Measurements from ENCODE around the gene SYK. TPM values are rescaled to one million over a fixed set of nuclear protein-coding genes. Genes with fewer than 3 reads are reported as not detected.
"Not testable (repeated sequence)": the region's sequence is repeated elsewhere in the genome, so short reads cannot be mapped to it uniquely, and the experiment has no call there.

SYK gene
- total and polyA plus RNA-seq, 4 donors = 2.1 to 31.5 (median 13.3) TPM

GRCh38 chr9:90773617-90774016, 28.0 kb upstream of the SYK start:
- WGBS, 2 donors = 88 to 95% methylated on average over 1 of the region's 1 CpG
- Histone ChIP-seq H3K4me1 (ENCODE audit: control insufficient read depth in 1 of 2, insufficient read depth in 2 of 2, low read length in 2 of 2) (no peaks in the 10 kb centered on the region), H3K27me3 (ENCODE audit: control insufficient read depth in 1 of 2, insufficient read depth in 2 of 2, low read length in 1 of 2) (no peaks in the 10 kb centered on the region), H3K36me3 (ENCODE audit: control insufficient read depth in 1 of 2, insufficient read depth in 2 of 2, low read length in 1 of 2) (no peaks in the 10 kb centered on the region), H3K4me3 (ENCODE audit: low read length in 2 of 2) (no peak overlapping the region), H3K27ac (ENCODE audit: low read depth in 1 of 2, low read length in 2 of 2) (no peak overlapping the region), H3K9me3 (ENCODE audit: control insufficient read depth, low read length) (no peaks in the 10 kb centered on the region)
- intact Hi-C loops (cut with DNase I) = no loop called here
- no peak for ATAC-seq (ENCODE audit: low FRiP score)
- no peak for DNase-seq

- Histone ChIP-seq H3K4me3 (ENCODE audit: low read length in 2 of 2) (no peak overlapping the region), H3K4me1 (ENCODE audit: control insufficient read depth in 1 of 2, insufficient read depth in 2 of 2, low read length in 2 of 2) (no peaks in the 10 kb centered on the region), H3K36me3 (ENCODE audit: control insufficient read depth in 1 of 2, insufficient read depth in 2 of 2, low read length in 1 of 2) (no peaks in the 10 kb centered on the region), H3K9me3 (ENCODE audit: control insufficient read depth, low read length) (no peaks in the 10 kb centered on the region), H3K27me3 (ENCODE audit: control insufficient read depth in 1 of 2, insufficient read depth in 2 of 2, low read length in 1 of 2) (no peaks in the 10 kb centered on the region), H3K27ac (ENCODE audit: low read depth in 1 of 2, low read length in 2 of 2) (no peak overlapping the region)
- DNase-seq (no peak), ATAC-seq (ENCODE audit: low FRiP score) (no peak)
- intact Hi-C loops (cut with DNase I) = no loop called here
- 89 to 90% methylated on average over 3 of the region's 3 CpGs for WGBS, 2 donors
These were observed 27.5 kb upstream of the SYK start for GRCh38 chr9:90774071-90774470.

- Histone ChIP-seq H3K36me3 (ENCODE audit: control insufficient read depth in 1 of 2, insufficient read depth in 2 of 2, low read length in 1 of 2) (no peaks in the 10 kb centered on the region), H3K27me3 (ENCODE audit: control insufficient read depth in 1 of 2, insufficient read depth in 2 of 2, low read length in 1 of 2) (no peaks in the 10 kb centered on the region), H3K9me3 (ENCODE audit: control insufficient read depth, low read length) (no peaks in the 10 kb centered on the region), H3K4me3 (ENCODE audit: low read length in 2 of 2) (no peak overlapping the region), H3K4me1 (ENCODE audit: control insufficient read depth in 1 of 2, insufficient read depth in 2 of 2, low read length in 2 of 2) (no peaks in the 10 kb centered on the region), H3K27ac (ENCODE audit: low read depth in 1 of 2, low read length in 2 of 2) (no peak overlapping the region)
- intact Hi-C loops (cut with DNase I) = no loop called here
- 78 to 86% methylated on average over 3 of the region's 3 CpGs for WGBS, 2 donors
- no peak for DNase-seq
- no peak for ATAC-seq (ENCODE audit: low FRiP score)
These were observed 26.9 kb upstream of the SYK start for GRCh38 chr9:90774682-90775081.

GRCh38 chr9:90775657-90776056, 26.0 kb upstream of the SYK start:
- no peaks in the 10 kb centered on the region for H3K4me1 ChIP-seq (ENCODE audit: control insufficient read depth in 1 of 2, insufficient read depth in 2 of 2, low read length in 2 of 2)
- no peak overlapping the region for H3K27ac ChIP-seq (ENCODE audit: low read depth in 1 of 2, low read length in 2 of 2)
- DNase-seq (no peak), ATAC-seq (ENCODE audit: low FRiP score) (no peak)
- intact Hi-C loops (cut with DNase I) = no loop called here
- WGBS, 2 donors = 48% methylated on average over 3 of the region's 3 CpGs
- H3K36me3 ChIP-seq (ENCODE audit: control insufficient read depth in 1 of 2, insufficient read depth in 2 of 2, low read length in 1 of 2) = no peaks in the 10 kb centered on the region
- no peaks in the 10 kb centered on the region for H3K27me3 ChIP-seq (ENCODE audit: control insufficient read depth in 1 of 2, insufficient read depth in 2 of 2, low read length in 1 of 2)
- no peaks in the 10 kb centered on the region for H3K9me3 ChIP-seq (ENCODE audit: control insufficient read depth, low read length)
- H3K4me3 ChIP-seq (ENCODE audit: low read length in 2 of 2) = no peak overlapping the region

- Histone ChIP-seq H3K4me3 (ENCODE audit: low read length in 2 of 2) (no peak overlapping the region), H3K27ac (ENCODE audit: low read depth in 1 of 2, low read length in 2 of 2) (no peak overlapping the region), H3K27me3 (ENCODE audit: control insufficient read depth in 1 of 2, insufficient read depth in 2 of 2, low read length in 1 of 2) (no peaks in the 10 kb centered on the region), H3K9me3 (ENCODE audit: control insufficient read depth, low read length) (no peaks in the 10 kb centered on the region), H3K4me1 (ENCODE audit: control insufficient read depth in 1 of 2, insufficient read depth in 2 of 2, low read length in 2 of 2) (no peaks in the 10 kb centered on the region), H3K36me3 (ENCODE audit: control insufficient read depth in 1 of 2, insufficient read depth in 2 of 2, low read length in 1 of 2) (no peaks in the 10 kb centered on the region)
- 87 to 90% methylated on average over 2 of the region's 2 CpGs for WGBS, 2 donors
- DNase-seq (no peak), ATAC-seq (ENCODE audit: low FRiP score) (no peak)
- intact Hi-C loops (cut with DNase I) = no loop called here
These were observed 22.9 kb upstream of the SYK start for GRCh38 chr9:90778746-90779145.

GRCh38 chr9:90783552-90783951, 18.1 kb upstream of the SYK start:
- intact Hi-C loops (cut with DNase I) = no loop called here
- H3K27ac ChIP-seq (ENCODE audit: low read depth in 1 of 2, low read length in 2 of 2) = no peak overlapping the region
- no peaks in the 10 kb centered on the region for H3K27me3 ChIP-seq (ENCODE audit: control insufficient read depth in 1 of 2, insufficient read depth in 2 of 2, low read length in 1 of 2)
- no peaks in the 10 kb centered on the region for H3K4me1 ChIP-seq (ENCODE audit: control insufficient read depth in 1 of 2, insufficient read depth in 2 of 2, low read length in 2 of 2)
- no peak for ATAC-seq (ENCODE audit: low FRiP score)
- 37 to 43% methylated on average over 3 of the region's 3 CpGs for whole genome bisulfite sequencing, 2 donors
- no peak overlapping the region for H3K4me3 ChIP-seq (ENCODE audit: low read length in 2 of 2)
- H3K9me3 ChIP-seq (ENCODE audit: control insufficient read depth, low read length) = no peaks in the 10 kb centered on the region
- no peak for DNase-seq
- no peaks in the 10 kb centered on the region for H3K36me3 ChIP-seq (ENCODE audit: control insufficient read depth in 1 of 2, insufficient read depth in 2 of 2, low read length in 1 of 2)

- intact Hi-C loops (cut with DNase I) = no loop called here
- DNase-seq (no peak), ATAC-seq (ENCODE audit: low FRiP score) (no peak)
- no peaks in the 10 kb centered on the region for H3K9me3 ChIP-seq (ENCODE audit: control insufficient read depth, low read length)
- WGBS, 2 donors = 10 to 14% methylated on average over 8 of the region's 8 CpGs
- no peak overlapping the region for H3K4me3 ChIP-seq (ENCODE audit: low read length in 2 of 2)
- no peaks in the 10 kb centered on the region for H3K36me3 ChIP-seq (ENCODE audit: control insufficient read depth in 1 of 2, insufficient read depth in 2 of 2, low read length in 1 of 2)
- H3K4me1 ChIP-seq (ENCODE audit: control insufficient read depth in 1 of 2, insufficient read depth in 2 of 2, low read length in 2 of 2) = no peaks in the 10 kb centered on the region
- no peaks in the 10 kb centered on the region for H3K27me3 ChIP-seq (ENCODE audit: control insufficient read depth in 1 of 2, insufficient read depth in 2 of 2, low read length in 1 of 2)
- H3K27ac ChIP-seq (ENCODE audit: low read depth in 1 of 2, low read length in 2 of 2) = no peak overlapping the region
These were observed 17.7 kb upstream of the SYK start for GRCh38 chr9:90783964-90784363.

GRCh38 chr9:90787771-90788460, 13.7 kb upstream of the SYK start:
- H3K27me3 ChIP-seq (ENCODE audit: control insufficient read depth in 1 of 2, insufficient read depth in 2 of 2, low read length in 1 of 2) = no peaks in the 10 kb centered on the region
- 29 to 30% methylated on average over 4 of the region's 4 CpGs for WGBS, 2 donors
- peaks cover 2% of the 10 kb centered on the region for H3K9me3 ChIP-seq (ENCODE audit: control insufficient read depth, low read length)
- no peaks in the 10 kb centered on the region for H3K36me3 ChIP-seq (ENCODE audit: control insufficient read depth in 1 of 2, insufficient read depth in 2 of 2, low read length in 1 of 2)
- intact Hi-C loops (cut with DNase I) = no loop called here
- H3K27ac ChIP-seq (ENCODE audit: low read depth in 1 of 2, low read length in 2 of 2) = no peak overlapping the region
- no peak overlapping the region for H3K4me3 ChIP-seq (ENCODE audit: low read length in 2 of 2)
- H3K4me1 ChIP-seq (ENCODE audit: control insufficient read depth in 1 of 2, insufficient read depth in 2 of 2, low read length in 2 of 2) = no peaks in the 10 kb centered on the region
- ATAC-seq (ENCODE audit: low FRiP score) (no peak), DNase-seq (no peak)

GRCh38 chr9:90788527-90788926, 13.1 kb upstream of the SYK start:
- H3K9me3 ChIP-seq (ENCODE audit: control insufficient read depth, low read length); H3K27ac ChIP-seq (ENCODE audit: low read depth in 1 of 2, low read length in 2 of 2); H3K4me1 ChIP-seq (ENCODE audit: control insufficient read depth in 1 of 2, insufficient read depth in 2 of 2, low read length in 2 of 2); intact Hi-C loops (cut with DNase I); DNase-seq; H3K4me3 ChIP-seq (ENCODE audit: low read length in 2 of 2); ATAC-seq (ENCODE audit: low FRiP score); H3K27me3 ChIP-seq (ENCODE audit: control insufficient read depth in 1 of 2, insufficient read depth in 2 of 2, low read length in 1 of 2); H3K36me3 ChIP-seq (ENCODE audit: control insufficient read depth in 1 of 2, insufficient read depth in 2 of 2, low read length in 1 of 2): not testable (repeated sequence)
- 36 to 45% methylated on average over 1 of the region's 1 CpG for WGBS, 2 donors
